Neural cell (in vitro differentiated cells): ENCODE measurements around the gene ZDHHC1. TPM values are rescaled to one million over a fixed set of nuclear protein-coding genes. Genes with fewer than 3 reads are reported as not detected.

Experiments used
- H2AFZ ChIP-seq: fragments of 200-600, 300-800 bp; sonication (generic), shearing (Covaris generic); 2 replicates; pipeline ENCODE4 v1.6.0; 2014; ENCODE audit warnings: low read depth, mild to moderate bottlenecking, antibody characterized with exemption, low read length, moderate library complexity
- H3F3A ChIP-seq: fragments of 200-600 bp; shearing (Covaris generic); 2 replicates; pipeline ENCODE4 v1.6.1; 2016; ENCODE audit warnings: mild to moderate bottlenecking, moderate library complexity, mixed read lengths, antibody characterized with exemption, low read length; ENCODE audit not compliant: insufficient read depth, poor library complexity, severe bottlenecking
- H3K27ac ChIP-seq: fragments of 200-600, 300-800 bp; sonication (generic), shearing (Covaris generic); 2 replicates; pipeline ENCODE4 v1.5.1; 2014; ENCODE audit warnings: mild to moderate bottlenecking, low read length, moderate library complexity
- H3K27me3 ChIP-seq: fragments of 300-800, 200-600 bp; sonication (generic), shearing (Covaris generic); 2 replicates; pipeline ENCODE4 v1.6.0; 2014; ENCODE audit warnings: mild to moderate bottlenecking, low read depth, low read length, moderate library complexity; ENCODE audit not compliant: insufficient read depth
- H3K36me3 ChIP-seq: fragments of 300-800, 200-600 bp; sonication (generic), shearing (Covaris generic); 2 replicates; pipeline ENCODE4 v1.5.1; 2014; ENCODE audit warnings: mild to moderate bottlenecking, antibody characterized with exemption, low read length, moderate library complexity; ENCODE audit not compliant: insufficient read depth
- H3K4me2 ChIP-seq: fragments of 300-800, 200-600 bp; sonication (generic), shearing (Covaris generic); 2 replicates; pipeline ENCODE4 v1.6.0; 2014; ENCODE audit warnings: mild to moderate bottlenecking, low read length
- H3K4me3 ChIP-seq: fragments of 300-800, 200-600 bp; sonication (generic), shearing (Covaris generic); 2 replicates; pipeline ENCODE4 v1.5.1; 2014; ENCODE audit warnings: mild to moderate bottlenecking, low read length, moderate library complexity
- H3K79me2 ChIP-seq: fragments of 200-600 bp; shearing (Covaris generic); replicated peaks from 2 replicates; pipeline ENCODE4 v1.6.0; 2014; ENCODE audit warnings: mild to moderate bottlenecking, low read length, moderate library complexity; ENCODE audit not compliant: insufficient read depth
- H3K9ac ChIP-seq: fragments of 300-800, 200-600 bp; sonication (generic), shearing (Covaris generic); 2 replicates; pipeline ENCODE4 v1.6.1; 2016; ENCODE audit warnings: mild to moderate bottlenecking, low read length, mixed read lengths
- H3K9me2 ChIP-seq: fragments of 200-600 bp; shearing (Covaris generic); 2 replicates; pipeline ENCODE4 v1.6.1; 2016; ENCODE audit warnings: mild to moderate bottlenecking, low read length, mixed read lengths; ENCODE audit not compliant: insufficient read depth
- H3K9me3 ChIP-seq: fragments of 200-600, 300-800 bp; sonication (generic), shearing (Covaris generic); 2 replicates; pipeline ENCODE4 v1.6.1; 2016; ENCODE audit warnings: mild to moderate bottlenecking, mixed run types, low read length, moderate library complexity, mixed read lengths
- H4K20me1 ChIP-seq: fragments of 200-600 bp; shearing (Covaris generic); 2 replicates; pipeline ENCODE4 v1.6.1; 2016; ENCODE audit warnings: mild to moderate bottlenecking, mixed run types; ENCODE audit not compliant: insufficient read depth
- EP300 ChIP-seq: fragments of 450-650 bp; conservative IDR thresholded peaks from 2 replicates; pipeline ENCODE4 v1.6.1; 2014; ENCODE audit warnings: antibody characterized with exemption, mild to moderate bottlenecking, moderate library complexity; ENCODE audit not compliant: poor library complexity, severe bottlenecking
- EZH2 ChIP-seq: fragments of 200-600, 300-800 bp; shearing (Covaris generic), sonication (generic); IDR thresholded peaks from 2 replicates; pipeline ENCODE4 v1.6.1; 2014; ENCODE audit warnings: antibody characterized with exemption, low read length, borderline replicate concordance, mild to moderate bottlenecking; ENCODE audit not compliant: insufficient read depth, poor library complexity, severe bottlenecking
- MXI1 ChIP-seq: fragments of 450-650 bp; conservative IDR thresholded peaks from 2 replicates; pipeline ENCODE4 v1.6.1; 2014; ENCODE audit warnings: antibody characterized with exemption, mild to moderate bottlenecking; ENCODE audit not compliant: poor library complexity, severe bottlenecking
- POLR2AphosphoS5 ChIP-seq: IDR thresholded peaks from 2 replicates; pipeline ENCODE4 v1.6.1; 2012
- RAD21 ChIP-seq: fragments of 450-650 bp; conservative IDR thresholded peaks from 2 replicates; pipeline ENCODE4 v1.6.1; 2014; ENCODE audit warnings: antibody characterized with exemption, mild to moderate bottlenecking, moderate library complexity
- SMC3 ChIP-seq: fragments of 450-650 bp; conservative IDR thresholded peaks from 2 replicates; pipeline ENCODE4 v1.6.1; 2014; ENCODE audit warnings: antibody characterized with exemption, mild to moderate bottlenecking, moderate library complexity; ENCODE audit not compliant: poor library complexity
- TAF1 ChIP-seq: IDR thresholded peaks from 2 replicates; pipeline ENCODE4 v1.6.1; 2012; ENCODE audit warnings: low read depth
- polyA plus RNA-seq: library from polyadenylated mRNA; depleted of rRNA; stranded (reverse); fragments of >200 nt; gene quantifications from 2 replicates; pipeline ENCODE4 v1.2.3, GENCODE V29; 2014
- small RNA-seq, 3 experiments: library from RNA; depleted of rRNA; stranded (forward); fragments of <200 nt; gene quantifications; one replicate each; pipeline ENCODE3, GENCODE V24; 2012
- TF ChIP-seq, protein P1 (sequence below): IDR thresholded peaks from 2 replicates; pipeline ENCODE4 v1.6.1; 2012; ENCODE audit warnings: borderline replicate concordance
- TF ChIP-seq, protein P2 (sequence below): fragments of 450-650 bp; IDR thresholded peaks from 2 replicates; pipeline ENCODE4 v1.5.1; 2014; ENCODE audit warnings: antibody characterized with exemption, mild to moderate bottlenecking, moderate library complexity; ENCODE audit not compliant: poor library complexity, severe bottlenecking

Gene ZDHHC1
- polyA plus RNA-seq, 1 donor from 2014 or later, result 1.7 TPM

DNA sequence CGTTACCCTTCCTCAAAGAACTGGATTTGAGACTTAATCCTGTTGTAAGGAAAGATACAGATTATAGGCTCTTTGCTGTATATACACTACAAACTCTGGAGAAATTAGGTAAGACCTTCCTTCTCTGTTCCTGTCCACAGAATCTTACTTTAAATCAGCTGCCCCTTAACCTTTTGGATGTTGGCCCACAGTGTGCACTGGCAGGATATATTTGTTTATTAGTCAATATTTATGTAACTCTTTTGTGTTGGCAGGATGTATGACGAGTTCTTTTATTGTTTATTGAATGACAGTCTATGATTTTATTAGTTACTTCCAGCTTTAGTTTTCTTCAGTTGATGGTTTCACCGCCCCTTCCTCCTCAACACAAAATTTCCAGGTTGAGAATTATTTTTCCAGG is 69.9 kb downstream of the ZDHHC1 start:
- no peak overlapping the region for H3K9ac ChIP-seq
- H3K27me3 ChIP-seq, result no peaks in the 10 kb centered on the region
- H3K36me3 ChIP-seq, result no peaks in the 10 kb centered on the region
- H3K9me3 ChIP-seq, result no peaks in the 10 kb centered on the region
- no peaks in the 10 kb centered on the region for H3K9me2 ChIP-seq
- H3K4me2 ChIP-seq, result no peak overlapping the region
- H2AFZ ChIP-seq, result no peak overlapping the region
- H4K20me1 ChIP-seq, result no peaks in the 10 kb centered on the region
- no peaks in the 10 kb centered on the region for H3K79me2 ChIP-seq
- no peaks in the 10 kb centered on the region for H3F3A ChIP-seq
- H3K4me3 ChIP-seq, result no peak overlapping the region
- no peak overlapping the region for H3K27ac ChIP-seq
- no peak for TF ChIP-seq MXI1
- TF ChIP-seq, protein P1, sequence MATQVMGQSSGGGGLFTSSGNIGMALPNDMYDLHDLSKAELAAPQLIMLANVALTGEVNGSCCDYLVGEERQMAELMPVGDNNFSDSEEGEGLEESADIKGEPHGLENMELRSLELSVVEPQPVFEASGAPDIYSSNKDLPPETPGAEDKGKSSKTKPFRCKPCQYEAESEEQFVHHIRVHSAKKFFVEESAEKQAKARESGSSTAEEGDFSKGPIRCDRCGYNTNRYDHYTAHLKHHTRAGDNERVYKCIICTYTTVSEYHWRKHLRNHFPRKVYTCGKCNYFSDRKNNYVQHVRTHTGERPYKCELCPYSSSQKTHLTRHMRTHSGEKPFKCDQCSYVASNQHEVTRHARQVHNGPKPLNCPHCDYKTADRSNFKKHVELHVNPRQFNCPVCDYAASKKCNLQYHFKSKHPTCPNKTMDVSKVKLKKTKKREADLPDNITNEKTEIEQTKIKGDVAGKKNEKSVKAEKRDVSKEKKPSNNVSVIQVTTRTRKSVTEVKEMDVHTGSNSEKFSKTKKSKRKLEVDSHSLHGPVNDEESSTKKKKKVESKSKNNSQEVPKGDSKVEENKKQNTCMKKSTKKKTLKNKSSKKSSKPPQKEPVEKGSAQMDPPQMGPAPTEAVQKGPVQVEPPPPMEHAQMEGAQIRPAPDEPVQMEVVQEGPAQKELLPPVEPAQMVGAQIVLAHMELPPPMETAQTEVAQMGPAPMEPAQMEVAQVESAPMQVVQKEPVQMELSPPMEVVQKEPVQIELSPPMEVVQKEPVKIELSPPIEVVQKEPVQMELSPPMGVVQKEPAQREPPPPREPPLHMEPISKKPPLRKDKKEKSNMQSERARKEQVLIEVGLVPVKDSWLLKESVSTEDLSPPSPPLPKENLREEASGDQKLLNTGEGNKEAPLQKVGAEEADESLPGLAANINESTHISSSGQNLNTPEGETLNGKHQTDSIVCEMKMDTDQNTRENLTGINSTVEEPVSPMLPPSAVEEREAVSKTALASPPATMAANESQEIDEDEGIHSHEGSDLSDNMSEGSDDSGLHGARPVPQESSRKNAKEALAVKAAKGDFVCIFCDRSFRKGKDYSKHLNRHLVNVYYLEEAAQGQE, result no peak
- TF ChIP-seq, protein P2, sequence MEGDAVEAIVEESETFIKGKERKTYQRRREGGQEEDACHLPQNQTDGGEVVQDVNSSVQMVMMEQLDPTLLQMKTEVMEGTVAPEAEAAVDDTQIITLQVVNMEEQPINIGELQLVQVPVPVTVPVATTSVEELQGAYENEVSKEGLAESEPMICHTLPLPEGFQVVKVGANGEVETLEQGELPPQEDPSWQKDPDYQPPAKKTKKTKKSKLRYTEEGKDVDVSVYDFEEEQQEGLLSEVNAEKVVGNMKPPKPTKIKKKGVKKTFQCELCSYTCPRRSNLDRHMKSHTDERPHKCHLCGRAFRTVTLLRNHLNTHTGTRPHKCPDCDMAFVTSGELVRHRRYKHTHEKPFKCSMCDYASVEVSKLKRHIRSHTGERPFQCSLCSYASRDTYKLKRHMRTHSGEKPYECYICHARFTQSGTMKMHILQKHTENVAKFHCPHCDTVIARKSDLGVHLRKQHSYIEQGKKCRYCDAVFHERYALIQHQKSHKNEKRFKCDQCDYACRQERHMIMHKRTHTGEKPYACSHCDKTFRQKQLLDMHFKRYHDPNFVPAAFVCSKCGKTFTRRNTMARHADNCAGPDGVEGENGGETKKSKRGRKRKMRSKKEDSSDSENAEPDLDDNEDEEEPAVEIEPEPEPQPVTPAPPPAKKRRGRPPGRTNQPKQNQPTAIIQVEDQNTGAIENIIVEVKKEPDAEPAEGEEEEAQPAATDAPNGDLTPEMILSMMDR, result no peak
- no peak for TF ChIP-seq RAD21
- TF ChIP-seq POLR2AphosphoS5, result no peak
- TF ChIP-seq TAF1, result no peak
- no peak for TF ChIP-seq SMC3
- no peak for TF ChIP-seq EZH2
- no peak for TF ChIP-seq EP300

DNA sequence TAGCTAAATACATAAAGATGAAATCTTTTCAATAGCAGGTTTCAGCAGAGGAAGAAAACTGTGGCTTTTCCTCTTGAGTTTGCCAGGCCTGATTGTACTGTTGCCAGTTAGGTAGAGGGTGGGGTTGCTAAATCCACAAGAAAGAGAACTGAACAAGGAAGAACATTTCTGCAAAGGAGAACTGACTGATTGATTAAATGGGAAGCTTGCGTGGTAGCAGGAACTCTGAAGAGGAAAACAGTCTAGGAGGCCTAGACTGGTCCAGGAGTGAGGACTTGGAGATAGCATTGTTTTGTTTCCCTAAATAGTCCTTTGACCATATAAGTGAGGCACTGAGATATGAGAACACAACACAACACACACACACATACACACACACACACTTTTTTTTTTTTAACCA is 70.9 kb downstream of the ZDHHC1 start:
- Histone ChIP-seq H3F3A (no peaks in the 10 kb centered on the region), H3K9me3 (no peaks in the 10 kb centered on the region), H3K9me2 (no peaks in the 10 kb centered on the region), H3K79me2 (no peaks in the 10 kb centered on the region), H2AFZ (no peak overlapping the region), H3K27ac (no peak overlapping the region), H3K27me3 (no peaks in the 10 kb centered on the region), H3K9ac (no peak overlapping the region), H3K4me3 (no peak overlapping the region), H3K36me3 (no peaks in the 10 kb centered on the region), H4K20me1 (no peaks in the 10 kb centered on the region), H3K4me2 (no peak overlapping the region)
- TF ChIP-seq, protein P2, result no peak
- TF ChIP-seq TAF1, result no peak

Small RNA genes within 50 kb of the gene (small RNA-seq; reads per million reads assigned to genes)
- 0 reads per million in 3 experiments for gene RNU1-123P

Other genes with a start within 250 kb of the ZDHHC1 start
- 8.4 and 17.0 TPM in 2 replicates for gene NOL3, start 245.9 kb downstream of the ZDHHC1 start, polyA plus RNA-seq
- 323 and 356 TPM in 2 replicates for gene MATCAP1, start 232.5 kb downstream of the ZDHHC1 start, polyA plus RNA-seq
- 0.43 and 0.96 TPM in 2 replicates for gene EXOC3L1, start 226.3 kb downstream of the ZDHHC1 start, polyA plus RNA-seq
- gene E2F4, start 224.3 kb downstream of the ZDHHC1 start, polyA plus RNA-seq, result 112 and 140 TPM in 2 replicates
- gene ELMO3, start 217.3 kb downstream of the ZDHHC1 start, polyA plus RNA-seq, result 2.2 and 3.5 TPM in 2 replicates
- gene TMEM208, start 189.3 kb downstream of the ZDHHC1 start, polyA plus RNA-seq, result 39.2 and 53.5 TPM in 2 replicates
- gene FHOD1, start 169.0 kb downstream of the ZDHHC1 start, polyA plus RNA-seq, result 0.92 and 6.3 TPM in 2 replicates
- 1.6 and 1.8 TPM in 2 replicates for gene SLC9A5, start 167.5 kb downstream of the ZDHHC1 start, polyA plus RNA-seq
- 0.28 and 1.3 TPM in 2 replicates for gene PLEKHG4, start 136.9 kb downstream of the ZDHHC1 start, polyA plus RNA-seq
- 0.45 and 3.3 TPM in 2 replicates for gene KCTD19, start 89.7 kb downstream of the ZDHHC1 start, polyA plus RNA-seq
- 0.44 and 1.6 TPM in 2 replicates for gene LRRC36, start 89.7 kb downstream of the ZDHHC1 start, polyA plus RNA-seq
- gene TPPP3, start 23.0 kb downstream of the ZDHHC1 start, polyA plus RNA-seq, result 1.1 and 2.7 TPM in 2 replicates
- 0.24 and 2.8 TPM in 2 replicates for gene HSD11B2, start 14.6 kb upstream of the ZDHHC1 start, polyA plus RNA-seq
- 188 and 195 TPM in 2 replicates for gene ATP6V0D1, start 64.7 kb upstream of the ZDHHC1 start, polyA plus RNA-seq
- not detected in 2 replicates for gene AGRP, start 67.1 kb upstream of the ZDHHC1 start, polyA plus RNA-seq
- 13.2 and 15.1 TPM in 2 replicates for gene RIPOR1, start 112.4 kb upstream of the ZDHHC1 start, polyA plus RNA-seq
- 40.4 and 42.8 TPM in 2 replicates for gene CTCF, start 146.0 kb upstream of the ZDHHC1 start, polyA plus RNA-seq
- 1.8 and 7.1 TPM in 2 replicates for gene CARMIL2, start 228.7 kb upstream of the ZDHHC1 start, polyA plus RNA-seq
- gene ACD, start 243.8 kb upstream of the ZDHHC1 start, polyA plus RNA-seq, result 98.6 and 108 TPM in 2 replicates
- gene PARD6A, start 244.5 kb upstream of the ZDHHC1 start, polyA plus RNA-seq, result 34.2 and 34.8 TPM in 2 replicates